Measurements from ENCODE around the gene KRT80.

DNA sequence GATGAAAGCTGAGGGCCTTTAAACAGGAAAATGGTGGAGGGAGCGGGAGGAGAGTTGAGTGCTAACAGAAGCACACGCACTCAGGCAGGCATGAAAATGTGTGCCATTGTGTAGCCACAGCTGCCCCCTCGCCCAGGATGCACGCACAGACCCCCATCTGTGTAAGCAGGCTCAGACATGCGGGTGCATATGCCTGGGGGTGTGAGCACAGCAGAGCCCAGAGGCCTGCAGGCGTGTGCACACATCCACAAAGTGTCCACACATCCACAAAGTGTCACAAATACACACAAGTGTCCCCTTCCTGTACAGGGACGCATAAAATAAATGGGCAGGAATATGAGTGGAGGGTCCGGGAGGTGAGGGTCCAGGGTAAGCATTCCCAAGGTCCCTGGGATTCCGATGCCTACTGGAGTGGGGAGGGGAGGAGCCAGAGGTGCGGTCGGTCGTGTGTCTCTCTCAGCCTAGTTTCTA lies 40.4 kb upstream of the KRT80 start:
- TF ChIP-seq CTCF (IDR thresholded peaks at IDR 0.05 in 8 of 11, conservative IDR thresholded peaks at IDR 0.05 in 3 of 11) = no peak
- TF ChIP-seq POLR2A (IDR thresholded peaks at IDR 0.05) = no peak
- TF ChIP-seq POLR2AphosphoS5 (IDR thresholded peaks at IDR 0.05) = no peak

Measured in spleen (tissue), 7 donors.